ENCODE measurements around the gene TCERG1.
A peak's percentile ranks its signal among the peaks of the same experiment; 100 is the strongest.

GRCh38 chr5:146466521-146467349, 19.6 kb downstream of the TCERG1 start:
- TF ChIP-seq CTCF (IDR thresholded peaks at IDR 0.05 in 2 of 3, conservative IDR thresholded peaks at IDR 0.05 in 1 of 3; ENCODE audit: borderline replicate concordance in 1 of 3, insufficient read depth in 1 of 3, low read depth in 2 of 3, low read length in 2 of 3) (peak in 2 of 3 experiments; percentile 46 to 52; a peak in 4 of 6 replicates), POLR2AphosphoS5 (IDR thresholded peaks at IDR 0.05; ENCODE audit: low read depth, low read length) (no peak), CEBPB (IDR thresholded peaks at IDR 0.05; ENCODE audit: low read depth) (no peak), YY1 (IDR thresholded peaks at IDR 0.05; ENCODE audit: extremely low read depth, insufficient replicate concordance, low read depth, low read length) (no peak), POLR2A (IDR thresholded peaks at IDR 0.05; ENCODE audit: borderline replicate concordance, extremely low read depth, insufficient read depth, insufficient read length) (no peak), ZBTB33 (IDR thresholded peaks at IDR 0.05; ENCODE audit: extremely low read depth, insufficient replicate concordance, low read length) (no peak), ATF3 (IDR thresholded peaks at IDR 0.05) (no peak), MAX (IDR thresholded peaks at IDR 0.05) (no peak), REST (IDR thresholded peaks at IDR 0.05; ENCODE audit: low read depth) (no peak), EZH2 (IDR thresholded peaks at IDR 0.05) (no peak), EZH2phosphoT487 (IDR thresholded peaks at IDR 0.05; ENCODE audit: borderline replicate concordance) (no peak)

Data from HCT116 (cell line).